Frontal cortex (tissue), 4 donors: Measurements from ENCODE around the gene ZSWIM4. TPM values are rescaled to one million over a fixed set of nuclear protein-coding genes. Genes with fewer than 3 reads are reported as not detected.
"Not testable (repeated sequence)": the region's sequence is repeated elsewhere in the genome, so short reads cannot be mapped to it uniquely, and the experiment has no call there.

ENCODE experiments used
- DNase-seq, 2 donors: peaks; one replicate each; pipeline ENCODE4 v3.0.0; 2012; ENCODE audit warnings: low spot score in 2 of 2
- FAIRE-seq: peaks from 2 replicates; lab custom pipeline; 2012; peaks lifted over from hg19 to GRCh38; lab: Jason Lieb, UNC
- total RNA-seq: library from RNA; depleted of rRNA; stranded (reverse); fragments of >200 nt; gene quantifications from one replicate; pipeline ENCODE4 v1.2.3, GENCODE V29; 2014
- donor health status: control.
- donor health status: control.
- donor health status: control.

Gene ZSWIM4
- total RNA-seq, 1 donor from 2014 or later: 6.9 TPM

DNA sequence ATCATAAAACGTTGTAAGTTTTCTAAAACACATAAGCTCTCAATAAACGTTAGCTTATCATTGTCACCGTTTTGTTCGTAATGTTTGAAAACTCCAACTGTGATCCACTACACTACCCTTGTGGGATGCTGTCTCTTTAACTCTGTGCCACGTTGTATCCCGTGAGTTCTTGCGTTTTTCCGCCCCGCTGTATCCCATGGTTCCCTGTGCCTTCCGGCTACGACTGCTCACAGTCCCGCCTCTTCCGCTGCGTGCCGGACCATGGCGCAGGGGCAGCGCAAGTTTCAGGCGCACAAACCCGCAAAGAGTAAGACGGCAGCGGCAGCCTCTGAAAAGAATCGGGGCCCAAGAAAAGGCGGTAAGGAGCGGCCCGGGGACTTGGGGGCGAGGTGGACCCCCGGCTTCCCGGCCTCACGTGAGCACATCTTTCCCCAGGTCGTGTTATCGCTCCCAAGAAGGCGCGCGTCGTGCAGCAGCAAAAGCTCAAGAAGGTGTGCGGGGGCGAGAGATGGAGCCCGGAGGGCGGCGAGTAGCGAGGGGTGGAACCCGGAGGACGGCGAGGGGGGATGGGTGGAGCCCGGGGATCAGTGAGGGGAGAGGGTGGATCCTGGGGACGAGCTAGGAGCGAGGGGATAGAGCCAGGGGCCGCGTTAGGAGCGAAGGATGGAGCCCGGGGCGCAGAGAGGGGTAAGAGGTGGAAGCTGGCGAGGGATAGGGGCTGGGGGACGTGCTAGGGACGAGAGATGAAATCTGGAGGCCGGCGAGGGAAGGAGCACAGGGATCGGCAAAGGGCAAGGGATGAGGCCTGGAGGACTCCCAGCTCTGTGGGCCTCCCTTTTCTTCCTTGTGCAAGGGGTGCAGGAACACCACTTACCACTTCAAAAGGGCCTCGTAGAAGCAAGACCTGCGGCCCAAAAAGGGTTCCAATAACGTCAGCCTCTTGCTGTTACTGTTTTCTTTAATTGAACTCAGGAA, 20.7 kb upstream of the ZSWIM4 start, which contains the start of gene C19orf53:
Gene C19orf53, plus strand, starts transcription at position 240 of the 975 bp plus-strand sequence. Its CDS starts 22 bp downstream, at position 262.
- DNase-seq: peak; percentile 87 to 96
- no peak for FAIRE-seq

DNA sequence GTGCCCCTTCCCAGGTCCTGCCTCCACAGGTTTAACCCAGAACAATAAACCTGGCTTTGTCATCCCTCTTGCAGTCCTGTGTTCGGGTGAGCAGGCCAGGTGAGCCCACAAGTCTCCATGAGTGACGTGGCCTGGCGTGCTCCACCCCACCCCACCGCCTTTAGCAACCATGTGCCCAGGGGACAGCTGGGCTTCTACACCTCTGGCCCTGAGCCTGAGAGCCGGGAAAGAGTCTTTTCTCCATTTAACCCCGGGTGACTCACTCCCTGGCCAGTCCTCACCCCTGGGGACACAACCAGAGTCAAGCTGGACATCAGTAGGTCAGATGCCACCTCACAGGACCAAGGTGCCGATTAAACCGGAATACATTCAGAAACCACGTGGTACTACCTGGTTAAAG, 16.8 kb upstream of the ZSWIM4 start:
- no peak for FAIRE-seq
- DNase-seq: no peak

GRCh38 chr19:13778847-13779246, 16.4 kb upstream of the ZSWIM4 start:
- DNase-seq (no peak), FAIRE-seq (no peak)

DNA sequence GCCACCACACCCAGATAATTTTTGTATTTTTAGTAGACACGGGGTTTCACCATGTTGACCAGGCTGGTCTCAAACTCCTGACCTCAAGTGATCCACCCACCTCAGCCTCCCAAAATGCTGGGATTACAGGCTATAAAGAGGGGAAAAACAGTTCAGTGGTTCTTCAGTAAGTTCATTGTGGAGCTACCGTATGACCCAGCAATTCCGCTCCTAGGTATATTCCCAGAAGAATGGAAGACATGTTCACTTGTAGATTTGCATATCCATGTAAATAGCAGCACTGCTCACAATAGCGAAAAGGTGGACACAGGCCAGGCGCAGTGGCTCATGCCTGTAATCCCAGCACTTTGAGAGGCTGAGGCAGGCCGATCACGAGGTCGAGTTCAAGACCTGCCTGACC, 15.4 kb upstream of the ZSWIM4 start:
- not testable (repeated sequence) for FAIRE-seq, DNase-seq

GRCh38 chr19:13781547-13781946, 13.7 kb upstream of the ZSWIM4 start:
- no peak for FAIRE-seq
- no peak for DNase-seq

GRCh38 chr19:13782537-13782936, 12.7 kb upstream of the ZSWIM4 start:
- FAIRE-seq (no peak), DNase-seq (no peak)

- no peak for DNase-seq
- FAIRE-seq: no peak
These were observed 11.4 kb upstream of the ZSWIM4 start for GRCh38 chr19:13783565-13784500.

DNA sequence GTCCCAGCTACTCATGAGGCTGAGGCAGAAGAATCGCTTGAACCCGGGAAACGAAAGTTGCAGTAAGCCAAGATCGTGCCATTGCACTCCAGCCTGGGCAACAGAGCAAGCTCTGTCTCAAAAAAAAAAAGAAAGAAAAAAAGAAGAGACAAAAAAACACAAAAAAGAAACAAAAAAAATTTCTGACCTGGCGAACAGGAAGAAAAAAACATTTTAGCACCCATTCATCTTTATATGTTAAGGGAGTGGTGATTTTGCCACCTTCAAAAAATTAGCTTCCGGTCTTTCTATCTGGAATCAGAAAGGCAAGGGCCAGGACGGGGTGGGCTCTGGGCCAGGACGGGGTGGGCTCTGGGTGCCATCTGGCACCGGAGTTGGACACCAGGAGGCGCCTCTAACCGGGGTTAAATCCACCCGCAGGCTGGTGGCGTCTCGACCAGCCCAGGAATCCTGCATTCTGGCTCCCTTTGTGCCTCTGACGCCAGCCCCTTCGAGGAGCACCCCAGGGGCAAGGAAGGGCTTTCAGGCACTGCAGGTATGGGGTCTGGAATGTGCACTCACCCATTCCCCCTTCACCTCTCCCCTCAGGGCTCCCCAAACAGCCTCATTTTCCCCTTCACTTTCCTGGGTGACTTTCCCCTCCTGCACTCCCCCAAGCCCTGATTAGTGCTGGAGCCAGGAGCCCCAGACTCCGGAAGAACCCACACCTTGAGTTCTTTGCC, 10.4 kb upstream of the ZSWIM4 start:
- DNase-seq: no peak
- FAIRE-seq: no peak

- FAIRE-seq: no peak
- DNase-seq: no peak
These were observed 6.3 kb upstream of the ZSWIM4 start for GRCh38 chr19:13788991-13789390.

GRCh38 chr19:13790354-13790753, 4.9 kb upstream of the ZSWIM4 start:
- no peak for DNase-seq
- FAIRE-seq: no peak

GRCh38 chr19:13793317-13793716, 1.9 kb upstream of the ZSWIM4 start:
- DNase-seq, FAIRE-seq: not testable (repeated sequence)

GRCh38 chr19:13794398-13794756, 866 bp upstream of the ZSWIM4 start:
- DNase-seq (no peak), FAIRE-seq (no peak)

- no peak for FAIRE-seq
These were observed 505 bp downstream of the ZSWIM4 start for GRCh38 chr19:13795595-13796300.

GRCh38 chr19:13796301-13797057, 1.2 kb downstream of the ZSWIM4 start:
- no peak for FAIRE-seq
- DNase-seq: peak in 1 of 2 donors; percentile 67

More at GRCh38 chr19:13795595-13796300, 505 bp downstream of the ZSWIM4 start:
- DNase-seq: no peak

DNA sequence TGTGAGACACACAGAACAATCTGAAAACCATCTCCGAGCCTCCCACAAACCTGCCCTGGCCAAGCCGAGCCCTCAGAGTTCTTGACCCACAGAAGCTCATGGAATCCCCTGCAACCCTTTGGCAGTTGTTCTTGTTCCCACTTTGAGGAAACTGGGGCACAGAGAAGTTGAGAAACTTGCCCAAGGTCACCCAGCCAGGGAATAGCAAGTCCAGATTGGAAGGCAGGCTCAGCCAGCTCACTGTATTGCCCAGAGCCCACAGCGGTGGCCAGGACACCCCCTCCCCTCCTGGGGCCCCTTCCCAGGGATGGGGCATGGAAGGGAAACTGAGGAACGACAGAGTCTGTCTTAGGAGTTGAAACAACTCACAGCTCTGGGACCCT, 1.8 kb downstream of the ZSWIM4 start:
- FAIRE-seq (no peak), DNase-seq (no peak)

DNA sequence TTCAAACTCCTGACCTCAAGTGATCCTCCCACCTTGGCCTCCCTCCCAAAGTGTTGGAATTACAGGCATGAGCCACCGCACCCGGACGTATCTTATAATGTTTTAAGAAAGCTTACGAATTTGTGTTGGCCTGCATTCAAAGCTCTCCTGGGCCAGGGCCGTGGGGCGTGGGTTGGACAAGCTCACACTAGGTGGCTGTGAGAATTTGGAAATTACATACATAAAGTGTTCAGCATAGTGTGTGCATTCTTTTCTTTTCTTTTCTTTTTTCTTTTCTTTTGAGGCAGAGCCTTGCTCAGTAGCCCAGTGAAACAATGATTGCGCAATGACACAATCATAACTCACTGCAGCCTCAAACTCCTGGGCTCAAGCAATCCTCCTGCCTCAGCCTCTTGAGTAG, 2.6 kb downstream of the ZSWIM4 start:
- FAIRE-seq: no peak
- no peak for DNase-seq

DNA sequence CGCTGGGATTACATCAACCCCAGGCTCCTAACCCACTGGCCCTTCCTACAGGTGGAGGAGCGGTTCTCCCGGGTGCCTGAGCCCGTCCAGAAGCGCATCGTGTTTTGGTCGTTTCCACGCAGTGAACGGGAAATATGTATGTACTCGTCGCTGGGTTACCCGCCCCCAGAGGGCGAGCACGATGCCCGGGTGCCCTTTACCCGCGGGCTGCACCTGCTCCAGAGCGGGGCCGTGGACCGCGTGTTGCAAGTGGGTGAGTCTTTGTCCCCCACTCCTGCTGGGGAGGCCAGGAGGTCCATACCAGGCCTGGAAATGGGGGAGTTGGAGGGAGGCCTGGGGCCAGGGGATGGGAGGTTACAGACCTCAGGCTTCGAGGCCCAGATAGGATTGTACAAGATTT, 4.4 kb downstream of the ZSWIM4 start:
- FAIRE-seq (no peak), DNase-seq (no peak)

DNA sequence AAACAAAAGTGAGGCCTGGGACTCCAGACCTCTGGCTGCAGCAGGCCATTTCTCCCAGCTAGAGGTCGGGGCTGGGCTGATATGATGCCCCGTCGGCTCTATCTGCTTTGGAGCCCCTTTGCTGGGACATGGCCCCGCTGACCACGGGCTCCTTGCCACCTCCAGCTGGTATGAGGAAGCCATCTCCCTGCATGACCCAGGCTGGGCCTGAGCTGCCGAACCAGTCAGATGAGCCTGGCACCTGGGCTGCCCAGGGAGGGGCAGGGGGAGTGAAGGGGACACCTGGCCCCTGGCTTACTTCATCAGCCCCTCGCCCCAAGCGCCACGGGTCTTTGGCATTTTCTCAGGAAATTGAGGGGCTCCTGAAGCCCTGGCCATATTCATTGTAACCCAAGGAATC, 7.8 kb downstream of the ZSWIM4 start:
- FAIRE-seq (no peak), DNase-seq (no peak)
